Common myeloid progenitor, CD34-positive (primary cell): Measurements from ENCODE around the gene BOLA3.

Source experiments
- CTCF ChIA-PET: fragments of 350-600 bp; sonication (Branson Sonifier 250); formaldehyde crosslinking; loops from one replicate; lab custom pipeline; 2021; ENCODE audit warnings: antibody characterized with exemption; lab: Charles Lee
- POLR2A ChIA-PET: fragments of 350-600 bp; sonication (Branson Sonifier 250); formaldehyde crosslinking; loops from one replicate; lab custom pipeline; 2021; ENCODE audit warnings: antibody characterized with exemption; lab: Charles Lee
- DNase-seq, 3 donors: peaks; one replicate each; pipeline versions ENCODE4 v3.0.0 to v3.0.0-alpha.2; 2013
- H3K27ac ChIP-seq, 2 experiments: 1 replicate in 1 of 2; 2 replicates in 1 of 2; pipeline ENCODE4 v1.7.0; 2013; ENCODE audit warnings: inconsistent platforms in 2 of 2, low read length in 2 of 2, mild to moderate bottlenecking in 2 of 2, low read depth in 1 of 2, moderate library complexity in 1 of 2; ENCODE audit not compliant: severe bottlenecking in 2 of 2, insufficient read depth in 1 of 2, poor library complexity in 1 of 2
- H3K27me3 ChIP-seq, 5 experiments: replicated peaks in 2 of 5; 1 replicate in 3 of 5; 2 replicates in 2 of 5; pipeline versions ENCODE4 v1.6.1 to v1.7.0; 2013; ENCODE audit warnings: low read length in 4 of 5, mild to moderate bottlenecking in 2 of 5, moderate library complexity in 2 of 5, inconsistent platforms in 1 of 5; ENCODE audit not compliant: insufficient read depth in 5 of 5, control insufficient read depth in 4 of 5
- H3K36me3 ChIP-seq, 4 experiments: 1 replicate in 2 of 4; 2 replicates in 2 of 4; pipeline versions ENCODE4 v1.6.1 to v1.7.0; 2013; ENCODE audit warnings: low read length in 3 of 4, control low read depth in 1 of 4, mild to moderate bottlenecking in 1 of 4; ENCODE audit not compliant: control insufficient read depth in 4 of 4, insufficient read depth in 4 of 4
- H3K4me1 ChIP-seq, 4 experiments: 1 replicate in 3 of 4; 2 replicates in 1 of 4; pipeline versions ENCODE4 v1.6.1 to v1.7.1; 2013; ENCODE audit warnings: low read length in 3 of 4, mild to moderate bottlenecking in 3 of 4, control low read depth in 1 of 4, inconsistent platforms in 1 of 4, moderate library complexity in 1 of 4; ENCODE audit not compliant: control insufficient read depth in 4 of 4, insufficient read depth in 4 of 4; ENCODE audit errors: control extremely low read depth in 1 of 4
- H3K4me3 ChIP-seq, 7 experiments: 1 replicate in 4 of 7; 2 replicates in 3 of 7; pipeline versions ENCODE4 v1.5.1 to v1.7.0; 2013; ENCODE audit warnings: mild to moderate bottlenecking in 7 of 7, low read length in 6 of 7, moderate library complexity in 6 of 7, inconsistent platforms in 2 of 7, low read depth in 2 of 7, control low read depth in 1 of 7; ENCODE audit not compliant: insufficient read depth in 4 of 7, control insufficient read depth in 1 of 7; ENCODE audit errors: extremely low read depth in 1 of 7
- H3K9me3 ChIP-seq, 5 experiments: 1 replicate in 4 of 5; 2 replicates in 1 of 5; pipeline versions ENCODE4 v1.6.1 to v1.7.1; 2013; ENCODE audit warnings: low read length in 4 of 5, mild to moderate bottlenecking in 2 of 5, inconsistent platforms in 1 of 5, low read depth in 1 of 5, moderate library complexity in 1 of 5; ENCODE audit not compliant: control insufficient read depth in 4 of 5, insufficient read depth in 2 of 5; ENCODE audit errors: control extremely low read depth in 1 of 5
- WGBS: methylation state at CpG from one replicate; pipeline ENCODE4 v1.1.5; 2013; ENCODE audit not compliant: insufficient coverage; 5-methylcytosine and 5-hydroxymethylcytosine counted together

The BOLA3 gene

DNA sequence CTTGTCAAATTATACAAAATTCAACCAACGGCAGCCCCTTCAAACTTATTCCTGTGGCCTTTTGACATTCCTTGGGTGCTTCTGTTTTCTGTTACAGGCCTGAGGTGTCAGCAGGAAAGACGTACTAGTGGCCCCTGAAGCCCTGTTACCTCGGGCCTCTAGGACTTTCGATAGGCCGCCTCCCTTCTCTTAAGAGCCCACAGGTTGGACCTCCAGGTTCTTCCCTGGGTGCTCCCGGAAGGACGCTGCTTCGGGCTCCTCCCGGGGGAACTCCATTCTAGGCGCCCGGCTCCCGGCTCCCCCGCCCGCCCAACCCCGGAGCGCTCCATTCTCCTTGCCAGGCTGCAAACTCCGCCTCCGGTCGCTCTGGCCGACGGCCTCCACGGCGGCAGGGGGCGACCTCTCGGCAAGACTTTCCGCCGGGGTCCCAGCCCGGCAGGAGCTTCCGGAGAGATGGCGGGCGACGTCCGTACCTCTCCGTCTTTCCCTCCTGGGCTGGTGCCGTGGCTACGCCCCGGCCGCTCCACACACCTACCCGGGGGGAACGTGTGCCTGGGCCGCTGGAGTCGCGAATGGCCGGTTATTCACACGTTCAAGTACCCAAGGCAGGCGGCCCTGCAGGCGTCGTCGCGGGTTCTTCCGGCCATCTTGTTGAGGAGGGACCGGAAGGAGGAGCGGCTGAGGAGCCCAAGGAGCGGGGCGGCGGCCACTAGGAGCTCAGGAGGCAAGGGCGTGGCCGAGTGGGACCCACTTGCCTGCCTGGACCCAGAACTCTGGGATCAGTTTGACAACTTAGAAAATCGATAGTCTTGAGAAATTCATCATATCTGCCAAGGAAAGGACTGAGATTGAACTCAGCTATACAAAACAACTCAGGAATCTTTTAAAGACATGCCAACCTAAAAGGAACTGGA, 27.5 kb downstream of the BOLA3 start:
- ChIA-PET POLR2A (interaction anchor here (0.7 to 1.2 kb wide), 3 partner anchors 59 to 417 kb away, joined by 3 to 4 read pairs (median 3); partner anchors contain the start of gene MOB1A), CTCF (interaction anchor here (0.7 to 3.3 kb wide), 16 partner anchors 9 to 292 kb away, joined by 3 to 32 read pairs (median 3); partner anchors contain the start of genes BOLA3 and STAMBP)
- Histone ChIP-seq H3K27ac (peak overlapping the region; percentile 79 to 87), H3K9me3 (peaks cover 0 to 17% (median 5%) of the 10 kb centered on the region in 5 experiments), H3K4me1 (peaks cover 0 to 6% (median 5%) of the 10 kb centered on the region in 4 experiments), H3K4me3 (peak overlapping the region; percentile 78 to 93 (median 86)), H3K36me3 (no peaks in the 10 kb centered on the region), H3K27me3 (no peaks in the 10 kb centered on the region)
- 8% methylated on average over 52 of the region's 59 CpGs for WGBS
- DNase-seq = peak; percentile 89 to 90 (median 89)

DNA sequence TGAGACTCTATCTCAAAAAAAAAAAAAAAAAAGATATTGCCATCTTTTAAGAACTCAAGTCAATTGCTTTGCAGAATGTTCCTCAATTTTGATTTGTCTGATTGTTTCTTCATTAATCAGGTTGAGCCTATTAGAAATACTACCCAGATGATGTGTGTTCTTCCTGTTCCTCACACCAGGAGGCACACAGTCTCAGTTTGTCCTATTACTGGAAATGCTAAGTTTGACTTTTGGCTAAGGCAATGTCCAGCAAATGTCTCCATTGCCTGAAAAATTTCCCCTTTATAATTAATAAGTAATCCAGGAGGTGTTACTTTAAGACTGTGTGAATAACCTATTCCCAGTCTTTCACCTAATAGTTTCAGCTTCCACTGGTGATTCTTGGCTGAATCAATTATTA, 28.4 kb downstream of the BOLA3 start:
- Histone ChIP-seq H3K4me1 (peaks cover 0 to 6% (median 5%) of the 10 kb centered on the region in 4 experiments), H3K27me3 (no peaks in the 10 kb centered on the region), H3K36me3 (no peaks in the 10 kb centered on the region), H3K4me3 (peak overlapping the region in 2 of 7 experiments; percentile 82 to 93), H3K9me3 (peaks cover 0 to 17% (median 5%) of the 10 kb centered on the region in 5 experiments), H3K27ac (no peak overlapping the region)
- ChIA-PET CTCF (interaction anchor here (1.3 to 3.3 kb wide), 5 partner anchors 8 to 149 kb away, joined by 3 to 32 read pairs (median 5); partner anchors contain the start of gene BOLA3), POLR2A (interaction anchor here (0.8 kb wide), 1 partner anchor 80 kb away, joined by 3 read pairs; no protein-coding TSS in a partner anchor)
- peak; percentile 25 to 37 (median 31) for DNase-seq

GRCh38 chr2:74111380-74111779, 36.3 kb downstream of the BOLA3 start:
- no peaks in the 10 kb centered on the region for H3K4me1 ChIP-seq
- H3K27ac ChIP-seq = no peak overlapping the region
- H3K9me3 ChIP-seq = no peaks in the 10 kb centered on the region
- DNase-seq = no peak
- H3K27me3 ChIP-seq = no peaks in the 10 kb centered on the region
- ChIA-PET POLR2A (no interaction called here), CTCF (interaction anchor here (2.2 to 2.7 kb wide), 2 partner anchors 9 to 11 kb away, joined by 8 to 10 read pairs; no protein-coding TSS in a partner anchor)
- H3K36me3 ChIP-seq = no peaks in the 10 kb centered on the region
- H3K4me3 ChIP-seq = no peak overlapping the region

DNA sequence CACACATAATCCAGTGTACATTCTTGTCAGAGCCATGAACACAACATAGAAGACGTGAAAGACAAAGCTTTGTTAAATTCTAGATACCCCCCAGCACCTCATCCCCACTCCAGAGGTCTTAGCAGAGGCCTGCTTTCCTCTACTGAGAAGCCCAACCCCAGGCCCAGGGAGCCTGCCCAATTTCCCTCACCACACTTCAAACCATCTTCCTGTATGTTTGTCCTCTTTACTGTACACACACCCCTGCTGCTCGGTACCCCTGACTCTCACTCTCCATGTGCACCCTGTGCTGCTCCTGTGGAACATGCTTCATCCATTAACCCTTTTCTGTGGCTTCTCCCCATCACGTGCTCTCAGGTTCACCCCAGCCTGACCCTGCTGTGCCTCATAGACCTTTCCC, 37.2 kb downstream of the BOLA3 start:
- Histone ChIP-seq H3K27me3 (no peaks in the 10 kb centered on the region), H3K27ac (no peak overlapping the region), H3K36me3 (no peaks in the 10 kb centered on the region), H3K4me1 (no peaks in the 10 kb centered on the region), H3K9me3 (no peaks in the 10 kb centered on the region), H3K4me3 (no peak overlapping the region)
- POLR2A ChIA-PET = no interaction called here
- no peak for DNase-seq
- CTCF ChIA-PET = interaction anchor here (0.9 to 2.7 kb wide), 3 partner anchors 10 to 282 kb away, joined by 3 to 10 read pairs (median 8); partner anchors contain the start of gene STAMBP
- WGBS = 92% methylated on average over 3 of the region's 3 CpGs

DNA sequence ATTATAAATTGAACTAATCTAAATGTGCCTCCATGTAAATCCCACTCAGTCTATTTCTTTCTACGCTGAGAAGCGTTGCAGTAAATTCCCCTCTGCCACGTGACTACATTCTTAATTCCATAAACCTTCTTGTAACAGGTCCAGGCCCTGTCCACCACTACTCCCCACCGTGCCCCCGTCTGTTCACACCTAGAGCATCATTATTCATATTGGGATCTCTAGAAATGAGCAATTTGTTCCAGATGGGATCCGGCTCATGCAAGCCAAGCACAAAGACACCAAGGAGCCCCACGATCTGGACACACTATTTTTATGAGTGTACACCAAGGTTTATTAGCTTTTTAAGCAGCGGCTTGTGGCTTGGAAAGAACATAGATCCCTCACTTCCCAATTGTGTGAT, 38.2 kb downstream of the BOLA3 start:
- CTCF ChIA-PET = interaction anchor here (0.6 to 2.7 kb wide), 4 partner anchors 9 to 281 kb away, joined by 3 to 8 read pairs (median 3); partner anchors contain the start of gene STAMBP
- 96% methylated on average over 7 of the region's 8 CpGs for WGBS
- H3K27me3 ChIP-seq = no peaks in the 10 kb centered on the region
- no peak overlapping the region for H3K27ac ChIP-seq
- H3K9me3 ChIP-seq = no peaks in the 10 kb centered on the region
- H3K36me3 ChIP-seq = peaks cover 0 to 6% (median under 1%) of the 10 kb centered on the region in 4 experiments
- POLR2A ChIA-PET = interaction anchor here (0.6 kb wide), 1 partner anchor 18 kb away, joined by 3 read pairs; no protein-coding TSS in a partner anchor
- H3K4me1 ChIP-seq = no peaks in the 10 kb centered on the region
- no peak for DNase-seq
- no peak overlapping the region for H3K4me3 ChIP-seq

GRCh38 chr2:74107071-74107470, 40.6 kb downstream of the BOLA3 start:
- 92% methylated on average over 8 of the region's 12 CpGs for WGBS
- ChIA-PET CTCF (interaction anchor here (1.4 to 1.6 kb wide), 3 partner anchors 10 to 106 kb away, joined by 3 to 4 read pairs (median 4); no protein-coding TSS in a partner anchor), POLR2A (no interaction called here)
- Histone ChIP-seq H3K4me1 (no peaks in the 10 kb centered on the region), H3K27me3 (no peaks in the 10 kb centered on the region), H3K36me3 (peaks cover 5 to 25% (median 8%) of the 10 kb centered on the region in 4 experiments), H3K4me3 (no peak overlapping the region), H3K27ac (no peak overlapping the region), H3K9me3 (no peaks in the 10 kb centered on the region)
- no peak for DNase-seq
